Motor neuron (in vitro differentiated cells): ENCODE results near the gene GBA2. TPM values are rescaled to one million over a fixed set of nuclear protein-coding genes. Genes with fewer than 3 reads are reported as not detected.

Experiments used
- ATAC-seq, 8 experiments: fragments of 200-7000 bp; cut with Tn5 transposase; replicated peaks in 6 of 8; 2 replicates each; pipeline ENCODE4 v1.8.0; 2021; ENCODE audit warnings: mild to moderate bottlenecking in 8 of 8, moderate library complexity in 8 of 8
- H3K27ac ChIP-seq, 2 donors: fragments of 250-450 bp; sonication (Bioruptor Pico); 2 replicates each; pipeline ENCODE4 v1.9.0; 2021; ENCODE audit warnings: antibody characterized with exemption in 2 of 2, mild to moderate bottlenecking in 2 of 2, moderate library complexity in 1 of 2
- H3K4me1 ChIP-seq, 2 donors: fragments of 250-450 bp; sonication (Bioruptor Pico); replicated peaks in 1 of 2; 2 replicates each; pipeline ENCODE4 v1.6.1; 2021; ENCODE audit warnings: antibody characterized with exemption in 2 of 2, mild to moderate bottlenecking in 2 of 2, moderate library complexity in 1 of 2
- H3K4me3 ChIP-seq, 5 donors: fragments of 250-450 bp; sonication (Bioruptor Pico); 2 replicates each; pipeline ENCODE4 v1.9.0; 2021; ENCODE audit warnings: antibody characterized with exemption in 5 of 5, mild to moderate bottlenecking in 5 of 5, moderate library complexity in 4 of 5
- WGBS, 10 experiments: fragments of 450-650 bp; shearing (Covaris generic); methylation state at CpG; one replicate each; pipeline ENCODE4 v1.0.0; 2022; 5-methylcytosine and 5-hydroxymethylcytosine counted together
- in situ Hi-C, 9 experiments: fragments of 400-800 bp; cut with MboI; loops; one replicate each; pipeline ENCODE4 v1.15.0; 2021; ENCODE audit warnings: low sequenced_read_pairs in 9 of 9, low pct_unique_long_range_greater_than_20kb in 2 of 9; ENCODE audit not compliant: unreplicated experiment in 9 of 9
- total RNA-seq, 8 experiments: library from RNA; unstranded; fragments of 300-600 nt; gene quantifications; 2 replicates each; pipeline versions ENCODE4 v1.2.3 to v1.2.4, GENCODE V29; 2022

The GBA2 gene
- total RNA-seq, 8 experiments from 2014 or later: 24.5 to 128 (median 53.7) TPM

- 60 to 100% (median 94%) methylated on average over 1 to 4 of the region's 4 CpGs for WGBS, 10 experiments
- in situ Hi-C loops: no loop called here
- no peak overlapping the region for H3K27ac ChIP-seq
- peaks cover 3 to 5% of the 10 kb centered on the region in 2 donors for H3K4me1 ChIP-seq
- H3K4me3 ChIP-seq: no peak overlapping the region
- ATAC-seq: no peak
Measured at GRCh38 chr9:35759795-35760194, 10.8 kb upstream of the GBA2 start.

DNA sequence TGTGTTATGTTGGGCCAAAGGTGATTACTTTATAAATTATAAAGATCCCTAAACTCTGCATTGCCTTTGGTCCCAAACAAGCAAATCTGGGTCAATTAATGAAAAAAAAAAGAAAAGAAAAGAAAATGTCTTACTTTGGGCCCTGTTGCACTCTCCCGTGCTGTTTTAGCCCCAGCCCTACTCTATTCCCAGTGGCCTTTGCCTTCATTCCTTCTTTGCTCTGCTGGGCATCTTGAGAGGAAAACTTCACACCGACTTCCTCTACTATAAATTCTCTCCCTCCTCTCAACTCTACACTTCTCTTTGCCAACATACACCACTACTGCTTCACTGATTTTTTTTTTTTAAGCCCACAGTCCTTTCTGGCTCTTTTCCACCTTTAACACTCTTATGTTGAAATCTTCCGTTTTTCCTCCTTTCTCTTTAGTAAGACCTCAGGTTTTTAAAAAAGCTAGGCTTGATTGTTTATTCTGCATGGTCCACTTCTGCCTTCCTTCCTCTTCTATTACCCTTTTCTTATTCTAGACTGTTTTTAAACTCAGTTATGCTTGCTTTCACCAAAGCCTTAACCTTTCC is 9.5 kb upstream of the GBA2 start:
- H3K27ac ChIP-seq: no peak overlapping the region
- WGBS, 10 experiments: 14 to 92% (median 78%) methylated on average over 2 to 3 of the region's 3 CpGs
- H3K4me1 ChIP-seq: peaks cover 3 to 5% of the 10 kb centered on the region in 2 donors
- in situ Hi-C loops: no loop called here
- no peak overlapping the region for H3K4me3 ChIP-seq
- ATAC-seq: no peak

DNA sequence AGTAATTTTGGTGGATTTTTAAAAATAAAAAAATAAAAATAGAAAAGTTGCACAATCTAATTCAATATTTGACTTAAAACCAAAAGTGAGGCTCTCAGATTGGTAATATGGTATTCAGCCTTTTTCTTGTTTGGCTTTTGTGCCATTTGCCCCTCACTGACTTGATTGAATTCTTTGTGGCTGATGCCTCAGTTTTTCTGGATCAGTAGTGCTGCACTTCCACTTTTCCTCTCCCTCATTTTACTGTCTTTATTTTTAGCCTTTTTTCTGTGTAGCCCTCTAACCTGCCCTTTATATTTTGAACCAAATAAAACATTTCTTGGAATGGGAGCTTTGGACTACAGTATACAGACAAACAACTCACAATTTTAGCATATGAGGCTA is 8.9 kb upstream of the GBA2 start:
- peaks cover 3 to 5% of the 10 kb centered on the region in 2 donors for H3K4me1 ChIP-seq
- no peak for ATAC-seq
- peak overlapping the region in 1 of 2 donors; percentile 77 for H3K27ac ChIP-seq
- in situ Hi-C loops: no loop called here
- H3K4me3 ChIP-seq: peak overlapping the region; percentile 34 to 69 (median 41)

GRCh38 chr9:35757226-35757891 is 8.3 kb upstream of the GBA2 start:
- Histone ChIP-seq H3K4me1 (peaks cover 3 to 5% of the 10 kb centered on the region in 2 donors), H3K4me3 (peak overlapping the region; percentile 34 to 69 (median 41)), H3K27ac (peak overlapping the region; percentile 66 to 77)
- peak; percentile 56 to 71 (median 64) for ATAC-seq
- in situ Hi-C loops: no loop called here
- WGBS, 10 experiments: 0 to 73% (median 24%) methylated on average over 1 to 9 of the region's 20 CpGs; no CpG with 5 or more reads in 1 of the 10 experiments

DNA sequence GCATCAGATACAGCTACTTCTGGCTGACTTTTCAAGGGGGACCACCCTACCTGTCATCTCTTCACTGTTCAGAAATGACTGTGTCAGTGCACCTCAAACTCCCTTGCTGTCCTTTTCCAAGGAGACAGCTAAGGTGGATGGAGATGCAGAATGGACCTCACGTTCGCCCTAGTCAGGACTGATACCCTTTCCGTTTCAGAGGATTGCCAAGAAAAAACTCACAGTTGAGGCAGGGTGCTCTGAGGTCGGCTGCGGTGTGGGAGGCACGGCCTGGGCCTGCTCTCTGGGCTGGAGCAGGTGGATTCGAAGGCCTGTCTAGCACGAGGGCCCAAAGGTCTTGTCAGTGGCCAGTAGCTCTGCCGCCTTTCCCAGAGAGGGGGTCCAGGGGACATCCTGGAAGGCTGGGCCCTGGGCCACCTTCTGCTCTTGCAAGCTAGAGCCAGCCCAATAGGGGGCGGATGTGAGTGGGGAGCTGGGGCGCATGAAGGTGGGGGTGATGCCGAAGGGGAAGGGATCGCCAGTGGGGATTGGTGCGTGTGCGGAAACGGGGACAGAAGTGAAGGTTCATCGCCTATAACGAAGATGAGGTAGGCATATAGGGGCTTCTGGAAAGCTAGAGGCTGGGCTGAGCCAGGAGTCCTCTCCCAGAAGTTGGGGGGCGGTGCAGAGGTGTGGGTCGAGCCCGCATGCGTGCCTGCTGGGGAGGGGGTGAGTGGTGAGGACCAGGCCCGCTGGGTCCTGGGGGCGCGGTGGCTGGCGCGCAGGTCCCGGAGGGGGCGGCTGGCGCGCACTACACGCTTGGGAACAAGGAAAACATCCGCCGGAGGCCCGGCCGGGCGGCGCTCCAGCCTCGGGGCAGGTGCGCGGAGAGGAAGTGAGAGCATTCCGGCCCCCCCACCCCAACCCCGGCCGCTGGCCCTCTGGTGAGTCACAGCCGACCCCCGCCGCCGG is 7.5 kb upstream of the GBA2 start:
- Histone ChIP-seq H3K4me1 (peaks cover 3 to 5% of the 10 kb centered on the region in 2 donors), H3K27ac (peak overlapping the region; percentile 66 to 77), H3K4me3 (peak overlapping the region; percentile 34 to 69 (median 41))
- peak; percentile 71 to 85 (median 82) for ATAC-seq
- WGBS, 10 experiments: 62 to 97% (median 82%) methylated on average over 1 to 5 of the region's 48 CpGs; no CpG with 5 or more reads in 6 of the 10 experiments
- in situ Hi-C loops: no loop called here

GRCh38 chr9:35755071-35755470 is 6.0 kb upstream of the GBA2 start:
- in situ Hi-C loops: no loop called here
- 80 to 100% (median 95%) methylated on average over 1 to 3 of the region's 4 CpGs; no CpG with 5 or more reads in 1 of the 10 experiments for WGBS, 10 experiments
- H3K27ac ChIP-seq: no peak overlapping the region

GRCh38 chr9:35754264-35754663 is 5.2 kb upstream of the GBA2 start, which contains the start of gene MSMP:
MSMP (minus strand) TSS chr9:35754276; CDS start chr9:35754129, 147 bp downstream.
- no peak within 1 kb of the TSS for H3K4me3 ChIP-seq
- ATAC-seq: no peak
- H3K27ac ChIP-seq: no peak within 1 kb of the TSS
- in situ Hi-C loops: no loop called here
- peaks cover 8 to 10% of the 10 kb centered on the region in 2 donors for H3K4me1 ChIP-seq
- WGBS, 10 experiments: 50 to 100% (median 78%) methylated on average over 1 to 2 of the region's 3 CpGs; no CpG with 5 or more reads in 6 of the 10 experiments

More at GRCh38 chr9:35755071-35755470, 6.0 kb upstream of the GBA2 start:
- no peak overlapping the region for H3K4me3 ChIP-seq
- ATAC-seq: no peak
- H3K4me1 ChIP-seq: peaks cover 5 to 7% of the 10 kb centered on the region in 2 donors

- 73 to 100% (median 96%) methylated on average over 2 to 4 of the region's 5 CpGs; no CpG with 5 or more reads in 3 of the 10 experiments for WGBS, 10 experiments
- in situ Hi-C loops: no loop called here
- Histone ChIP-seq H3K4me1 (peaks cover 8 to 10% of the 10 kb centered on the region in 2 donors), H3K27ac (no peak overlapping the region), H3K4me3 (no peak overlapping the region)
- no peak for ATAC-seq
Measured at GRCh38 chr9:35753466-35753865, 4.4 kb upstream of the GBA2 start.

DNA sequence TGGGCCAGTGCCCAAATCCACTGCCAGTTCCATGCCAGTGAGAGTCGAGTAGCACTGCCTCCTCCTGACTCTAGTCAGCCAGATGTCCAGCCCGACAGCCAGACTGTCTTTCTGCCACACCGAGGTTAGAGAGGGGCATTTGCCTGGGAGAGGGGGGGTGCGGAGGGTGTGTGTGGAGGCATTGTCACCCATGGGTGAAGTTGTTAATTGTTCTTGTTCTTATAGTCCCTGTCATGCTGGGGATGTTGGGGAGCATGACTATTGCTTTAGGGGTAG is 1.2 kb upstream of the GBA2 start:
- Histone ChIP-seq H3K4me1 (peaks cover 22 to 30% of the 10 kb centered on the region in 2 donors), H3K27ac (peak overlapping the region in 1 of 2 donors; percentile 74), H3K4me3 (peak overlapping the region; percentile 71 to 99 (median 95))
- 50% methylated on average over 2 of the region's 4 CpGs; no CpG with 5 or more reads in 9 of the 10 experiments for WGBS, 10 experiments
- in situ Hi-C loops: no loop called here
- no peak for ATAC-seq

- WGBS, 10 experiments: 0 to 17% (median 5%) methylated on average over 1 to 6 of the region's 19 CpGs; no CpG with 5 or more reads in 6 of the 10 experiments
Measured at GRCh38 chr9:35749515-35750255, 657 bp upstream of the GBA2 start.

GRCh38 chr9:35748242-35748857 is 678 bp downstream of the GBA2 start:
- Histone ChIP-seq H3K27ac (peak overlapping the region; percentile 74 to 84), H3K4me3 (peak overlapping the region; percentile 71 to 99 (median 95)), H3K4me1 (peaks cover 22 to 31% of the 10 kb centered on the region in 2 donors)
- peak in 3 of 8 experiments; percentile 1 to 4 (median 2) for ATAC-seq
- WGBS, 10 experiments: 0 to 3% (median 0%) methylated on average over 2 to 14 of the region's 24 CpGs; no CpG with 5 or more reads in 4 of the 10 experiments
- in situ Hi-C loops: no loop called here

More at GRCh38 chr9:35749515-35750255, 657 bp upstream of the GBA2 start:
- peak; percentile 8 to 70 (median 64) for ATAC-seq
- Histone ChIP-seq H3K27ac (peak overlapping the region; percentile 74 to 84), H3K4me1 (peaks cover 22 to 31% of the 10 kb centered on the region in 2 donors), H3K4me3 (peak overlapping the region; percentile 71 to 99 (median 95))
- in situ Hi-C loops: no loop called here

DNA sequence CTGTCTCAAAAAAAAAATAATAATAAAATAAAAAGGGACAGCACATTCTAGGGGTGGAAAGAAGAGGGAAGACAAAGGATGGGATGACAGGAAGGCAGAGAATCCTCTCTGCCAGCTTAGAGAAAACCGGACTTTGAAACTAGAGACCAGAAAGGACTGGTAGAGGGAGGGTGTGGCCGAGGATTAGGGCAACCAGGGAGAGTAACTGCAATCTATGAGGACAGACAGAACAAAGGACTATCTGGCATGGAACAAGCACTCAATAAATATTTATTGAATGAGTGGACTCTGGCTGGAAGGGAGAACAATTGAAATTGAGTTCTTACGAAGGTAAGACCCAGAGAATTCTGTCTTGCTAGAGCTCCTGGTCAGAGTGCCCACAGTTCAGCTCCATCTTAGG is 2.4 kb downstream of the GBA2 start:
- ATAC-seq: no peak
- Histone ChIP-seq H3K27ac (no peak overlapping the region), H3K4me3 (peak overlapping the region; percentile 71 to 99 (median 95)), H3K4me1 (peaks cover 22 to 31% of the 10 kb centered on the region in 2 donors)
- in situ Hi-C loops: no loop called here
- WGBS, 10 experiments: 31 to 83% (median 61%) methylated on average over 2 to 3 of the region's 3 CpGs; no CpG with 5 or more reads in 2 of the 10 experiments
